K562 (cell line): ENCODE results near the gene RRP9. TPM values are rescaled to one million over a fixed set of nuclear protein-coding genes. Genes with fewer than 3 reads are reported as not detected.
A peak's percentile ranks its signal among the peaks of the same experiment; 100 is the strongest.

Experiments
- CCNT2 ChIP-seq: IDR thresholded peaks from 2 replicates; pipeline ENCODE4 v1.6.1; 2011; ENCODE audit warnings: borderline replicate concordance, low read depth, mild to moderate bottlenecking, moderate library complexity, mixed read lengths, low read length; ENCODE audit not compliant: insufficient read length; ENCODE audit errors: extremely low read depth
- E2F6 ChIP-seq, 2 experiments: IDR thresholded peaks; 2 replicates each; pipeline ENCODE4 v1.6.1; 2011; ENCODE audit warnings: borderline replicate concordance in 1 of 2, control low read depth in 1 of 2, low read depth in 1 of 2, low read length in 1 of 2, mild to moderate bottlenecking in 1 of 2, mixed read lengths in 1 of 2, moderate library complexity in 1 of 2; ENCODE audit not compliant: insufficient read depth in 1 of 2, insufficient read length in 1 of 2, poor library complexity in 1 of 2, severe bottlenecking in 1 of 2; ENCODE audit errors: extremely low read depth in 1 of 2
- ELF1 ChIP-seq: fragments of 200-800 bp; sonication (Bioruptor generic); IDR thresholded peaks from 2 replicates; pipeline ENCODE4 v1.6.1; 2016; ENCODE audit warnings: missing genetic modification characterization, missing compliant biosample characterization
- GTF2F1 ChIP-seq: IDR thresholded peaks from 2 replicates; pipeline ENCODE4 v1.6.1; 2011; ENCODE audit warnings: low read depth, low read length, improper control_type of control experiment
- GTF3C2 ChIP-seq: IDR thresholded peaks from 3 replicates; pipeline ENCODE4 v1.6.1; 2011; ENCODE audit warnings: borderline replicate concordance, mild to moderate bottlenecking, moderate library complexity; ENCODE audit not compliant: insufficient read length; ENCODE audit errors: extremely low read depth
- HDAC3 ChIP-seq: fragments of 450-650 bp; IDR thresholded peaks from 2 replicates; pipeline ENCODE4 v1.6.1; 2018; ENCODE audit warnings: borderline replicate concordance, mild to moderate bottlenecking, moderate library complexity; ENCODE audit not compliant: partially characterized antibody
- HDAC8 ChIP-seq: fragments of 450-650 bp; IDR thresholded peaks from 2 replicates; pipeline ENCODE4 v1.6.1; 2016; ENCODE audit warnings: mild to moderate bottlenecking, missing genetic modification characterization, moderate library complexity, missing compliant biosample characterization
- JUN ChIP-seq, 2 experiments: sonication (generic) in 1 of 2; formaldehyde crosslinking in 1 of 2; IDR thresholded peaks; 2 replicates each; pipeline versions ENCODE4 v1.6.1 to v1.8.0; 2012 to 2022; ENCODE audit warnings: borderline replicate concordance in 2 of 2, mild to moderate bottlenecking in 2 of 2, improper control_type of control experiment in 1 of 2, low read depth in 1 of 2, low read length in 1 of 2, missing genetic modification reagents in 1 of 2
- KLF16 ChIP-seq: IDR thresholded peaks from 2 replicates; pipeline ENCODE4 v1.6.1; 2016; ENCODE audit warnings: antibody characterized with exemption
- LEF1 ChIP-seq: fragments of 450-650 bp; IDR thresholded peaks from 2 replicates; pipeline ENCODE4 v1.6.1; 2016; ENCODE audit warnings: mild to moderate bottlenecking
- MXI1 ChIP-seq: IDR thresholded peaks from 2 replicates; pipeline ENCODE4 v1.6.1; 2011; ENCODE audit warnings: low read depth, mild to moderate bottlenecking, improper control_type of control experiment, low read length
- SAP30 ChIP-seq: fragments of 200-600 bp; sonication (generic); IDR thresholded peaks from 2 replicates; pipeline ENCODE4 v1.6.1; 2012; ENCODE audit warnings: borderline replicate concordance, low read depth, mild to moderate bottlenecking, moderate library complexity, low read length, control low read depth, inconsistent platforms; ENCODE audit not compliant: insufficient read depth, poor library complexity, severe bottlenecking
- USF1 ChIP-seq: sonication (generic); formaldehyde crosslinking; IDR thresholded peaks from 2 replicates; pipeline ENCODE4 v1.9.0; 2022; ENCODE audit warnings: mild to moderate bottlenecking, missing genetic modification reagents
- XRCC5 ChIP-seq: fragments of 200-400 bp; formaldehyde crosslinking; IDR thresholded peaks from 2 replicates; pipeline ENCODE4 v1.6.1; 2017; ENCODE audit warnings: low read depth, mild to moderate bottlenecking, low read length
- ZNF12 ChIP-seq: sonication (generic); formaldehyde crosslinking; IDR thresholded peaks from 2 replicates; pipeline ENCODE4 v1.4.0; 2020; ENCODE audit warnings: mild to moderate bottlenecking, missing genetic modification reagents
- ZNF253 ChIP-seq: fragments of 250-450 bp; sonication (Bioruptor Pico); conservative IDR thresholded peaks from 2 replicates; pipeline ENCODE4 v1.6.1; 2021; ENCODE audit warnings: mild to moderate bottlenecking
- polyA plus RNA-seq, 8 experiments: library from polyadenylated mRNA; depleted of rRNA in 4 of 8; stranded (reverse) in 5 of 8; unstranded in 3 of 8; fragments of >200 nt; fragmentation: Nextera tagmentation in 2 of 8; fragmentation: Illumina TruSeq in 1 of 8; extraction: Ambion mirVana in 2 of 8; extraction: Trizol in 1 of 8; gene quantifications; 2 replicates each; pipeline versions ENCODE4 v1.2.1 to v1.2.3, GENCODE V29; 2011 to 2014; ENCODE audit warnings: inconsistent platforms in 1 of 8, missing spikeins in 1 of 8
- total RNA-seq, 7 experiments: library from RNA; depleted of rRNA in 6 of 7; stranded (reverse); fragments of >200 nt in 6 of 7; fragmentation: Illumina TruSeq in 2 of 7; extraction: Trizol in 2 of 7; gene quantifications; 2 replicates each; pipeline versions ENCODE4 v1.2.1 to v1.2.3, GENCODE V29; 2011 to 2021; ENCODE audit warnings: low replicate concordance in 1 of 7
- TF ChIP-seq, protein P1 (sequence below): conservative IDR thresholded peaks from 2 replicates; pipeline ENCODE4 v1.6.1; 2011; ENCODE audit warnings: low read depth, mild to moderate bottlenecking, low read length; ENCODE audit not compliant: control insufficient read depth
- TF ChIP-seq, protein P2 (sequence below): IDR thresholded peaks from 3 replicates; pipeline ENCODE4 v1.6.1; 2011; ENCODE audit warnings: borderline replicate concordance, mild to moderate bottlenecking; ENCODE audit not compliant: insufficient read length, insufficient read depth

RRP9 gene
- total and polyA plus RNA-seq, 9 of the 15 experiments (the other 6 are each of a cell fraction or from before 2014, with no cell fraction given), result 5.2 to 67.0 (median 45.9) TPM

DNA sequence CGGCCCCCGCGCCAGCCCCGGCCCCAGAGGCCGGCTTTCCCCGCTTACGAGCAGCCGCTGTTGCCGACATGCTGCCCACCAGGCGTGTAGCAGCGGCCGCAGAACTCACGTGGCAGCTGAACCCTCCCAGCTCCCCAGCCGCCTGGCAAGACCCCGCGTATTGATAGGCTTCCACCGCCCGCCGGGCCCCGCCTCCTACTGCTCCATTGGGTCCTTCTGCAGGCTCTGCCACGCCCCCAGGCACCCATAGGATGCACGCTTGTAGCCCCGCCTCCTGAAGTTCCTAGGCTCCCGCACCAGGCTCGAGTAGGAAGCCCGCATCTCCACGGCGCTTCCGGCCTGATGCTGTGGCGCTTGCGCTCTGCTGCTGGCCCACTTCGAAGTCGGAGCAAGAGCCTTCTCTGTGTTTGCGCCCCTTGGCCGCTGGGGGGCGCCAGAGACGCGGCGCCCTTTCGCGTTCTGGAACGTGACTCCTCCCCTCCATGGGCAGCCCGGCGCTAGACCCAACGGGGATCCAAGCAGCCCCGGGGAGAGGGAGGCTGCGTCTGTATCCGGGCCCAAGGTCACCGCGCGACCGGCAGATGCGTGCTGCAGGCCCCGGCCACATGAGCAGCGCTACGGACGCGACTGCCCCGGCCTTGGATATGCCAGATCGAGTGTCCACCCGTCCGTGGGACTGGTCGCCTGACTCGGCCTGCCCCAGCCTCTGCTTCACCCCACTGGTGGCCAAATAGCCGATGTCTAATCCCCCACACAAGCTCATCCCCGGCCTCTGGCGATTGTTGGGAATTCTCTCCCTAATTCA, at the start of gene RRP9, which contains the start of gene PARP3 (continued):
- TF ChIP-seq, protein P1, sequence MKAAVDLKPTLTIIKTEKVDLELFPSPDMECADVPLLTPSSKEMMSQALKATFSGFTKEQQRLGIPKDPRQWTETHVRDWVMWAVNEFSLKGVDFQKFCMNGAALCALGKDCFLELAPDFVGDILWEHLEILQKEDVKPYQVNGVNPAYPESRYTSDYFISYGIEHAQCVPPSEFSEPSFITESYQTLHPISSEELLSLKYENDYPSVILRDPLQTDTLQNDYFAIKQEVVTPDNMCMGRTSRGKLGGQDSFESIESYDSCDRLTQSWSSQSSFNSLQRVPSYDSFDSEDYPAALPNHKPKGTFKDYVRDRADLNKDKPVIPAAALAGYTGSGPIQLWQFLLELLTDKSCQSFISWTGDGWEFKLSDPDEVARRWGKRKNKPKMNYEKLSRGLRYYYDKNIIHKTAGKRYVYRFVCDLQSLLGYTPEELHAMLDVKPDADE, result peak; percentile 80
- TF ChIP-seq GTF2F1, result no peak
- peak; percentile 83 for TF ChIP-seq XRCC5
- no peak for TF ChIP-seq LEF1
- TF ChIP-seq ZNF253 (CRISPR knock-in tag), result no peak
- peak; percentile 97 for TF ChIP-seq SAP30
- peak; percentile 17 for TF ChIP-seq CCNT2
- TF ChIP-seq USF1 (CRISPR knock-in tag), result peak; percentile 52
- peak; percentile 3; the same call in 1 of the 2 replicates for TF ChIP-seq JUN (IDR thresholded peaks at IDR 0.05; ENCODE audit: borderline replicate concordance, low read depth, low read length)
- no peak for TF ChIP-seq JUN (CRISPR knock-in tag; IDR thresholded peaks at IDR 0.05; ENCODE audit: borderline replicate concordance)
- peak in 1 of 2 experiments; percentile 77 for TF ChIP-seq E2F6 (IDR thresholded peaks at IDR 0.05; ENCODE audit: borderline replicate concordance in 1 of 2, extremely low read depth in 1 of 2, insufficient read depth in 1 of 2, insufficient read length in 1 of 2, low read depth in 1 of 2, low read length in 1 of 2, poor library complexity in 1 of 2, severe bottlenecking in 1 of 2)
- TF ChIP-seq, protein P2, sequence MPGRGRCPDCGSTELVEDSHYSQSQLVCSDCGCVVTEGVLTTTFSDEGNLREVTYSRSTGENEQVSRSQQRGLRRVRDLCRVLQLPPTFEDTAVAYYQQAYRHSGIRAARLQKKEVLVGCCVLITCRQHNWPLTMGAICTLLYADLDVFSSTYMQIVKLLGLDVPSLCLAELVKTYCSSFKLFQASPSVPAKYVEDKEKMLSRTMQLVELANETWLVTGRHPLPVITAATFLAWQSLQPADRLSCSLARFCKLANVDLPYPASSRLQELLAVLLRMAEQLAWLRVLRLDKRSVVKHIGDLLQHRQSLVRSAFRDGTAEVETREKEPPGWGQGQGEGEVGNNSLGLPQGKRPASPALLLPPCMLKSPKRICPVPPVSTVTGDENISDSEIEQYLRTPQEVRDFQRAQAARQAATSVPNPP, result no peak
- TF ChIP-seq MXI1, result peak; percentile 94
- no peak for TF ChIP-seq ZNF12
- TF ChIP-seq HDAC3, result no peak
- TF ChIP-seq HDAC8 (tag), result no peak
- no peak for TF ChIP-seq GTF3C2
- TF ChIP-seq ELF1 (tag), result peak; percentile 86
- no peak for TF ChIP-seq KLF16
